OCI-LY7 (cell line): Measurements from ENCODE around the gene TLE3. TPM values are rescaled to one million over a fixed set of nuclear protein-coding genes. Genes with fewer than 3 reads are reported as not detected.

Experiments
- BruUV-seq: library from RNA; stranded (reverse); fragments of 400-500 nt; replicated peaks from 2 replicates; lab custom pipeline; 2021; lab: Mats Ljungman, UMichigan
- CTCF ChIA-PET: fragments of 300-600 bp; sonication (Branson Sonifier 250); formaldehyde crosslinking; loops from one replicate; lab custom pipeline; 2022; ENCODE audit warnings: antibody characterized with exemption; ENCODE audit not compliant: unreplicated experiment; lab: Charles Lee
- POLR2A ChIA-PET: fragments of 300-600 bp; sonication (Branson Sonifier 250); formaldehyde crosslinking; loops from one replicate; lab custom pipeline; 2022; ENCODE audit warnings: antibody characterized with exemption; lab: Charles Lee
- DNase-seq: peaks from one replicate; pipeline ENCODE4 v3.0.0-alpha.2; 2015; ENCODE audit warnings: low spot score
- H2AFZ ChIP-seq: fragments of 200-600 bp; sonication (generic), shearing (Covaris generic); 2 replicates; pipeline ENCODE4 v1.6.1; 2014; ENCODE audit warnings: mild to moderate bottlenecking, antibody characterized with exemption, low read length, moderate library complexity
- H3K27ac ChIP-seq: fragments of 200-600 bp; sonication (generic); 2 replicates; pipeline ENCODE4 v1.5.1; 2014; ENCODE audit warnings: mixed run types, low read depth, mild to moderate bottlenecking, moderate library complexity, low read length, inconsistent platforms; ENCODE audit not compliant: poor library complexity, severe bottlenecking
- H3K36me3 ChIP-seq: fragments of 200-600 bp; sonication (generic); 2 replicates; pipeline ENCODE4 v1.6.1; 2014; ENCODE audit warnings: mild to moderate bottlenecking, antibody characterized with exemption, low read length, moderate library complexity, mixed read lengths; ENCODE audit not compliant: insufficient read depth
- H3K4me1 ChIP-seq: fragments of 200-600 bp; sonication (generic); 2 replicates; pipeline ENCODE4 v1.5.1; 2014; ENCODE audit warnings: mild to moderate bottlenecking, low read length; ENCODE audit not compliant: insufficient read depth, poor library complexity, severe bottlenecking
- H3K4me2 ChIP-seq: fragments of 200-600 bp; sonication (generic); 2 replicates; pipeline ENCODE4 v1.6.1; 2014; ENCODE audit warnings: mild to moderate bottlenecking, low read length
- H3K4me3 ChIP-seq: fragments of 200-600 bp; sonication (generic); 2 replicates; pipeline ENCODE4 v1.5.1; 2014; ENCODE audit warnings: mild to moderate bottlenecking, low read depth, low read length; ENCODE audit not compliant: poor library complexity, severe bottlenecking
- H3K79me2 ChIP-seq: fragments of 200-600 bp; sonication (generic); 2 replicates; pipeline ENCODE4 v1.6.1; 2016; ENCODE audit warnings: low read depth, mild to moderate bottlenecking, low read length, moderate library complexity, mixed read lengths; ENCODE audit not compliant: insufficient read depth
- H3K9me2 ChIP-seq: fragments of 200-600 bp; sonication (generic); 2 replicates; pipeline ENCODE4 v1.6.1; 2016; ENCODE audit warnings: mild to moderate bottlenecking, low read length, mixed read lengths; ENCODE audit not compliant: insufficient read depth
- H3K9me3 ChIP-seq: fragments of 200-600 bp; sonication (generic); 2 replicates; pipeline ENCODE4 v1.6.1; 2014; ENCODE audit warnings: mild to moderate bottlenecking, mixed run types, low read length, mixed read lengths
- H4K20me1 ChIP-seq: fragments of 200-600 bp; sonication (generic); 2 replicates; pipeline ENCODE4 v1.6.1; 2014; ENCODE audit warnings: mild to moderate bottlenecking, antibody characterized with exemption, low read length, moderate library complexity, mixed read lengths; ENCODE audit not compliant: insufficient read depth
- EZH2phosphoT487 ChIP-seq: fragments of 200-600 bp; sonication (generic); IDR thresholded peaks from 2 replicates; pipeline ENCODE4 v1.6.1; 2018; ENCODE audit warnings: low read depth, borderline replicate concordance, mild to moderate bottlenecking, mixed run types, antibody characterized with exemption, low read length, moderate library complexity, mixed read lengths
- intact Hi-C: fragments of 100-400 bp; cut with micrococcal nuclease; formaldehyde crosslinking; loops from one replicate; pipeline ENCODE4 v1.10.0; 2022; ENCODE audit not compliant: unreplicated experiment
- total RNA-seq, 2 experiments: library from RNA; depleted of rRNA in 1 of 2; stranded (reverse); fragments of >200 nt in 1 of 2; shearing (Covaris generic) in 1 of 2; gene quantifications; 2 replicates each; pipeline ENCODE4 v1.2.3, GENCODE V29; 2014 to 2022
- TF ChIP-seq, protein P1 (sequence below): fragments of 200-600 bp; sonication (generic); conservative IDR thresholded peaks from 2 replicates; pipeline ENCODE4 v1.5.1; 2014; ENCODE audit warnings: mild to moderate bottlenecking, antibody characterized with exemption, low read length, moderate library complexity, mixed read lengths

The TLE3 gene
- total RNA-seq, 2 experiments from 2014 or later = 31.9 to 37.9 TPM

DNA sequence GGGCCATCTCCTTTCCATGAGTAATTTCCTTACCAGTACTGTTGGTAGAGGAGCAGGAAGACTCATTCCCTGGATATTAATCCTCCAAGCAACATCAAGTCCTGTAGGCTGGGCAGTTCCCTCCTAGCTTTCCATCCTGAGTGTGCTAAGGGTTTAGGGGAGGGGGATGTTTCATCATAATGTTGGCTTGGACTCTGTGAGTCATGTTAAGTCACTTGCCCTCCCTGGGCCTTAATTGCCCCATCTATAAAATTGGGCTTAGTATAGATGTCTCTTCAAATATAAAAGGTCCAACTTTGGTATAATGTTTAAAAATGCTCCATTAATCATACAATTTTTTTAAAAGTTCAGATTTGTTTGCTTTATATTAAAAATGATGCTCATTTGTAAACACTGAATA lies 52.7 kb downstream of the TLE3 start:
- Histone ChIP-seq H3K4me1 (peaks cover 6% of the 10 kb centered on the region), H3K36me3 (peaks cover 22% of the 10 kb centered on the region; the same call in 1 of the 2 replicates), H4K20me1 (no peaks in the 10 kb centered on the region), H3K27ac (no peak overlapping the region), H3K79me2 (no peaks in the 10 kb centered on the region), H2AFZ (no peak overlapping the region), H3K9me2 (no peaks in the 10 kb centered on the region), H3K4me3 (no peak overlapping the region), H3K9me3 (no peaks in the 10 kb centered on the region), H3K4me2 (no peak overlapping the region)
- no peak for TF ChIP-seq EZH2phosphoT487
- TF ChIP-seq, protein P1, sequence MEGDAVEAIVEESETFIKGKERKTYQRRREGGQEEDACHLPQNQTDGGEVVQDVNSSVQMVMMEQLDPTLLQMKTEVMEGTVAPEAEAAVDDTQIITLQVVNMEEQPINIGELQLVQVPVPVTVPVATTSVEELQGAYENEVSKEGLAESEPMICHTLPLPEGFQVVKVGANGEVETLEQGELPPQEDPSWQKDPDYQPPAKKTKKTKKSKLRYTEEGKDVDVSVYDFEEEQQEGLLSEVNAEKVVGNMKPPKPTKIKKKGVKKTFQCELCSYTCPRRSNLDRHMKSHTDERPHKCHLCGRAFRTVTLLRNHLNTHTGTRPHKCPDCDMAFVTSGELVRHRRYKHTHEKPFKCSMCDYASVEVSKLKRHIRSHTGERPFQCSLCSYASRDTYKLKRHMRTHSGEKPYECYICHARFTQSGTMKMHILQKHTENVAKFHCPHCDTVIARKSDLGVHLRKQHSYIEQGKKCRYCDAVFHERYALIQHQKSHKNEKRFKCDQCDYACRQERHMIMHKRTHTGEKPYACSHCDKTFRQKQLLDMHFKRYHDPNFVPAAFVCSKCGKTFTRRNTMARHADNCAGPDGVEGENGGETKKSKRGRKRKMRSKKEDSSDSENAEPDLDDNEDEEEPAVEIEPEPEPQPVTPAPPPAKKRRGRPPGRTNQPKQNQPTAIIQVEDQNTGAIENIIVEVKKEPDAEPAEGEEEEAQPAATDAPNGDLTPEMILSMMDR = no peak
- no peak for DNase-seq
- no TSS peak for BruUV-seq
- intact Hi-C loops = no loop called here
- ChIA-PET POLR2A (interaction anchor here (0.6 kb wide), 1 partner anchor 53 kb away, joined by 3 read pairs; the partner anchor contains the start of gene TLE3), CTCF (no interaction called here)

DNA sequence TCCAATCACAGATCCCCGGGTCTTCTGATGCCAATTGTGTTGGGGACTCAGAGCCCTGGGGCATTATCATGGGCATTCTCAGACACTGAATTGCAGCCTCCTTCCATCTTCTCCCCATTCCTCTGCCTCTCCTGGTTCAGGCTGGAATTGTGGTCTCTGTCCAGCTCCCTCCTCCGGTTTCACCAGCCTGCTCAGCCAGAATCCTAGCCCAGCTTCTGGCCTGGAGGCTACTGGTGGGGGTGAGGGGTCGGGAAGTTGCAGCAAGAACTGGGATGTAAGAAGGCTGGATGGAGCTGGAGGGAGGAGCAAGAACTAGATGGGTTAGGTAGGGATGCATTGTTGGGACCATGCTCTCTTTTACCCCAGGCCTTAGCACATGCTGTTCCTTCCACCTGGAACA lies 53.5 kb downstream of the TLE3 start:
- Histone ChIP-seq H3K4me1 (peaks cover 9% of the 10 kb centered on the region), H3K79me2 (no peaks in the 10 kb centered on the region), H3K4me3 (no peak overlapping the region), H3K27ac (no peak overlapping the region), H3K9me2 (no peaks in the 10 kb centered on the region), H4K20me1 (no peaks in the 10 kb centered on the region), H3K36me3 (peaks cover 13% of the 10 kb centered on the region; the same call in 1 of the 2 replicates), H3K4me2 (no peak overlapping the region), H3K9me3 (no peaks in the 10 kb centered on the region), H2AFZ (no peak overlapping the region)
- BruUV-seq = no TSS peak
- ChIA-PET POLR2A (no interaction called here), CTCF (no interaction called here)
- intact Hi-C loops = no loop called here
- TF ChIP-seq, protein P1 = no peak
- no peak for TF ChIP-seq EZH2phosphoT487
- no peak for DNase-seq

DNA sequence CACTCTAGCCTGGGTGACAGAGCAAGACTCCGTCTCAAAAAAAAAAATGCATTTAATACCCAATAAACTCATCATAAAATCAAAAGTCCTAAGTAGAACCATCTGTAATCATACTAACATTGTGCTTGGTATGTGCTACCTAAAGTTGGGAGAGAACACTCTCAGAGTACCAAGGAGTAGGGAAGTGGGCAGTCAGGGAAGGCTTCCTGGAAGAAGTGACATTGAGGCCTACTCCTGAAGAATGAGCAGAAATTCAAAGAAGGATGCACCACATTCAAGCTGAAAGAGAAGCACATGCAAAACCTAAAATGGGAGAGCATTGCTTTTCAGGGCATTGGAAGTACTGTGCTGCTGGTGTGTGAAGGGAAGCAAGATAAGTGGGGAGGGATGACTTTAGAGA lies 54.1 kb downstream of the TLE3 start:
- CTCF ChIA-PET = no interaction called here
- no peak for DNase-seq
- Histone ChIP-seq H3K4me3 (no peak overlapping the region), H3K79me2 (no peaks in the 10 kb centered on the region), H3K9me2 (no peaks in the 10 kb centered on the region), H2AFZ (no peak overlapping the region), H3K4me2 (no peak overlapping the region), H3K36me3 (peaks cover 9% of the 10 kb centered on the region; the same call in 1 of the 2 replicates), H3K9me3 (no peaks in the 10 kb centered on the region), H3K27ac (no peak overlapping the region), H3K4me1 (peaks cover 9% of the 10 kb centered on the region), H4K20me1 (no peaks in the 10 kb centered on the region)
- intact Hi-C loops = no loop called here
- POLR2A ChIA-PET = interaction anchor here (0.5 kb wide), 1 partner anchor 29 kb away, joined by 3 read pairs; no protein-coding TSS in a partner anchor
- no peak for TF ChIP-seq EZH2phosphoT487
- TF ChIP-seq, protein P1 = no peak
- BruUV-seq = no TSS peak
